ENCODE measurements around the gene PRAMEF20. TPM values are rescaled to one million over a fixed set of nuclear protein-coding genes. Genes with fewer than 3 reads are reported as not detected.
"Not testable (repeated sequence)": the region's sequence is repeated elsewhere in the genome, so short reads cannot be mapped to it uniquely, and the experiment has no call there.

Gene PRAMEF20
- not detected for total RNA-seq

DNA sequence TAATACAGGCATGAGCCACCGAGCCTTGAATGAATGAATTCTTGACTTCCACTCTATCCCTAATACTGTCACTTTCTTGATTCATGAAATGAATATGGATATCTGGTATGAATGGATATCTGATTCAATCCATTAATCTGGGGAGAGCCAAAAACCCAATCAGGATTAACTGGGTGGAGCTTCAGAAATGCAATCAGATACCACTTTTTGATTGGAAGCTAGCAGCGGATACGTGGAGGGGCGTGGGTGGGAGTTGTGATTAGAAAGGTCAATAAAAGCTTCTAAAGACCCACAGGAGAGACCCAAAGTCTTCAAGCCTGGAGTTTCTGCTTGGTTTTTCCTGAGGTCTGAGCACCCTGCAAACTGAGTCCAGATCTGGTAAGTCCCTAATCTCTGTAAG, at the start of gene PRAMEF20:
TSS of gene PRAMEF20 (plus strand) at position 301 of the 400 bp plus-strand sequence. CDS start 5,905 bp downstream, outside the sequence.
- not testable (repeated sequence) for DNase-seq (ENCODE audit: low spot score in 2 of 2); FAIRE-seq

- not testable (repeated sequence) for DNase-seq (ENCODE audit: low spot score in 2 of 2); FAIRE-seq
Observed at GRCh38 chr1:13362364-13362763, 47.9 kb upstream of the PRAMEF20 start.

DNA sequence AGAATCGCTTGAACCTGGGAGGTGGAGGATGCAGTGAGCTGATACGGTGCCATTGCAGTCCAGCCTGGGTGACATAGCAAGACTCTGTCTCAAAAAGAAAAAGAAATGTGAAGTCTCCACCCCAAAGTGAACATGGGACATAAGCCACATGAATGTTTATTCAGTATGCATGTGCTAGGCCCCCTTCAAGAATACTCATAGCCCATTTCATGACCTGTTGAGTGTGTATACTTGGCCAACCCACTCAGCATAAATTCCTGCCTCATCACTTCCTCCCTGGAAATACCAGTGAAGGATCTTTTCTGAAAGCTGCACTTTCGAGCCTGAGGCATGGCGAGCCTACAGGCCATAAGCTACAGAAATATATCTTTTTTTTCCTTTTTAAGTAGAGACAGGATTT, 45.3 kb upstream of the PRAMEF20 start:
- FAIRE-seq; DNase-seq (ENCODE audit: low spot score in 2 of 2): not testable (repeated sequence)

DNA sequence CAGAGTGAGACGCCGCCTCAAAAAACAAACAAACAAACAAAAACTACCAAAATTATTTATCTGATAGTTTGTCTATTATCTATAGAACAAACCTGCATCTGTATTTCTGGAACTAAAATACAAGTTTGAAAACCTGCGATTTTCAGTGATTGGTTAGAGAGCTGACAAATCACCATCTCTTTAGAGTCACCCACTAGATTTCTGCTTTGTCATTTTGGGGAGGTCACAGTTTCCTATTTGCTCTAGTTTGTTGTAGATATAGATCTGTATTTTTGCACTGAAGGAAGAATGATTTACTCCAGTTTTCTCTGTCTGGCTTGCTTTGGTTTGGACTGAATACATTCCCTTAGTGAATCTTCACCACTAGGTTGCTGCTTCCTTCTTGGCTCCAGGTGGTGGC, 43.7 kb upstream of the PRAMEF20 start:
- FAIRE-seq; DNase-seq (ENCODE audit: low spot score in 2 of 2): not testable (repeated sequence)

DNA sequence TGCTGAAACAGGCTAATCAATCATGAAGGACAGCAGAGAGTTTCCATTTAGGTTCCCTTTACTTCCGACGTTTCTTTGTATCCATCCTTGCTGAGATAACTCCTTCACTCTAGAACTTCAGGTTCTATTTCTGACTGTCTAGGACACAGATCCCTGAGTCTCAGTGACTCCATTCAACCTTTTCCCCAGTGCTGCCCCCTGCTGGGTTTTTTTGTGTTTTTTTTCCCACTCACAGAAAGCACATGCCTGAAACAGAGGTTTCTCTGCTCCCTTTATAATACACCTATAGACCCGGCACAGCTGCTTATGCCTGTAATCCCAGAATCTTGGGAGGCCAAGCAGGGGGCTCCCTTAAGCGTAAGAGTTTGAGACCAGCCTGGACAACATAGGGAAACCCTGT, 41.7 kb upstream of the PRAMEF20 start:
- DNase-seq (ENCODE audit: low spot score in 2 of 2): not testable (repeated sequence)

GRCh38 chr1:13378983-13379382, 31.3 kb upstream of the PRAMEF20 start:
- not testable (repeated sequence) for DNase-seq (ENCODE audit: low spot score in 2 of 2); FAIRE-seq

More for the DNA sequence above, 41.7 kb upstream of the PRAMEF20 start:
- not testable (repeated sequence) for FAIRE-seq

DNA sequence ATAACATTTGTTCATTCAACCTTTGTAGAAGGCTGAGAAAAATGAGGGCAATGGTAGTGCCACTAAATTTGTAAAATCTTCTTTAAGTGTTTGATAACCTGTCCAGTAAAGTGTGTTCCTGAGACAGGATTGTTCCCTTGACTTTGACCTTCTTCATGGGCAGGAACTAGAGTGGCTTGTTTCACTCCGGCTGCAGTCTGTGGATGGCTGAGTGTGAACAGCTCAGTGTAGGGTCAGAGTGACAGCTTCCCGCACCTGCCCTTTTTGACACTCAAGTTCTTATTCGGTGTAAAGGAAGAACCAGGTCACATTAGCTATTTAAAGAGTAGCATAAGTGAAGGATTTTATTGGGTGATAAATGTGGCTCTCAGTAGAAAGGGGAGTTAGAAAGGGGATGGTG, 29.9 kb upstream of the PRAMEF20 start:
- not testable (repeated sequence) for DNase-seq (ENCODE audit: low spot score in 2 of 2); FAIRE-seq

GRCh38 chr1:13389332-13389731, 20.9 kb upstream of the PRAMEF20 start, which contains the start of gene PRAMEF17:
TSS of gene PRAMEF17 (plus strand) at chr1:13389632. CDS start at chr1:13389658, 26 bp downstream.
- not testable (repeated sequence) for FAIRE-seq; DNase-seq (ENCODE audit: low spot score in 2 of 2)

- not testable (repeated sequence) for FAIRE-seq; DNase-seq (ENCODE audit: low spot score in 2 of 2)
Observed at GRCh38 chr1:13393004-13393403, 17.2 kb upstream of the PRAMEF20 start.

DNA sequence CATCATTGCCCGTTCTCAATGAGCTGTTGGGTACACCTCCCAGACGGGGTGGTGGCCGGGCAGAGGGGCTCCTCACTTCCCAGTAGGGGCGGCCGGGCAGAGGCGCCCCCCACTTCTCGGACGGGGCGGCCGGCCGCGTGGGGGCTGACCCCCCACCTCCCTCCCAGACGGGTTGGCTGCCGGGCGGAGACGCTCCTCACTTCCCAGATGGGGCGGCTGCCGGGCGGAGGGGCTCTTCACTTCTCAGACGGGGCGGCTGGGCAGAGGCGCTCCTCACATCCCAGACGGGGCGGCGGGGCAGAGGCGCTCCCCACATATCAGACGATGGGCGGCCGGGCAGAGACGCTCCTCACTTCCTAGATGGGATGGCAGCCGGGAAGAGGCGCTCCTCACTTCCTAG, 15.5 kb upstream of the PRAMEF20 start:
- not testable (repeated sequence) for FAIRE-seq; DNase-seq (ENCODE audit: low spot score in 2 of 2)

DNA sequence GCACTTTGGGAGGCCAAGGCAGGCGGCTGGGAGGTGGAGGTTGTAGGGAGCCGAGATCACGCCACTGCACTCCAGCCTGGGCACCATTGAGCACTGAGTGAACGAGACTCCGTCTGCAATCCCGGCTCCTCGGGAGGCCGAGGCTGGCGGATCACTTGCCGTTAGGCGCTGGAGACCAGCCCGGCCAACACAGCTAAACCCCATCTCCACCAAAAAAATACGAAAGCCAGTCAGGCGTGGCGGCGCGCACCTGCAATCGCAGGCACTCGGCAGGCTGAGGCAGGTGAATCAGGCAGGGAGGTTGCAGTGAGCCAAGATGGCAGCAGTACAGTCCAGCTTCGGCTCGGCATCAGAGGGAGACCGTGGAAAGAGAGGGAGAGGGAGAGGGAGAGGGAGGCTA, 14.9 kb upstream of the PRAMEF20 start:
- DNase-seq (ENCODE audit: low spot score in 2 of 2); FAIRE-seq: not testable (repeated sequence)

GRCh38 chr1:13407811-13408210, 2.4 kb upstream of the PRAMEF20 start:
- no peak for DNase-seq (ENCODE audit: low spot score in 2 of 2)
- no peak for FAIRE-seq

- DNase-seq (ENCODE audit: low spot score in 2 of 2): no peak
- FAIRE-seq: no peak
Observed at GRCh38 chr1:13430495-13430894, 20.2 kb downstream of the PRAMEF20 start.

DNA sequence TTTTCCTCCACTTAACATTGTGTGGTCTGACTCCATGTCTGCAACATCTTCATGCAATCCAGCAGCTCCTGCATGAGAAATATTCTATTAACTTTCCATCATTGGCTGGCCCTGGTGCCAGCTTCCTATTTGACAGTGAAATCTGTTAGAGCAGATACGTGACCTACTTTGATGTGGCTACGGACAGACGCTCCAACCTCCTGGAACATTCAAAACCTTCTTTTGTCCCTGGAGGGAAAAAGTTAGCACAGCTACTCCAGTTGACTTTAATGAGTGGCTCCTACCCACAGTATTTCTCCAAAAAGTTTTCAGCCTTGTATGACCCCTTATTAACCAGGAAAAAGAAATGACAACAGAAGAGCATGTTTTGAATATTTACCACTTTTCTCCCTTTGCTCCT, 22.0 kb downstream of the PRAMEF20 start:
- DNase-seq (ENCODE audit: low spot score in 2 of 2): no peak
- FAIRE-seq: no peak

- FAIRE-seq; DNase-seq (ENCODE audit: low spot score in 2 of 2): not testable (repeated sequence)
Observed at GRCh38 chr1:13433694-13434358, 23.6 kb downstream of the PRAMEF20 start.

- DNase-seq (ENCODE audit: low spot score in 2 of 2) (no peak), FAIRE-seq (no peak)
Observed at GRCh38 chr1:13435458-13435857, 25.2 kb downstream of the PRAMEF20 start.

DNA sequence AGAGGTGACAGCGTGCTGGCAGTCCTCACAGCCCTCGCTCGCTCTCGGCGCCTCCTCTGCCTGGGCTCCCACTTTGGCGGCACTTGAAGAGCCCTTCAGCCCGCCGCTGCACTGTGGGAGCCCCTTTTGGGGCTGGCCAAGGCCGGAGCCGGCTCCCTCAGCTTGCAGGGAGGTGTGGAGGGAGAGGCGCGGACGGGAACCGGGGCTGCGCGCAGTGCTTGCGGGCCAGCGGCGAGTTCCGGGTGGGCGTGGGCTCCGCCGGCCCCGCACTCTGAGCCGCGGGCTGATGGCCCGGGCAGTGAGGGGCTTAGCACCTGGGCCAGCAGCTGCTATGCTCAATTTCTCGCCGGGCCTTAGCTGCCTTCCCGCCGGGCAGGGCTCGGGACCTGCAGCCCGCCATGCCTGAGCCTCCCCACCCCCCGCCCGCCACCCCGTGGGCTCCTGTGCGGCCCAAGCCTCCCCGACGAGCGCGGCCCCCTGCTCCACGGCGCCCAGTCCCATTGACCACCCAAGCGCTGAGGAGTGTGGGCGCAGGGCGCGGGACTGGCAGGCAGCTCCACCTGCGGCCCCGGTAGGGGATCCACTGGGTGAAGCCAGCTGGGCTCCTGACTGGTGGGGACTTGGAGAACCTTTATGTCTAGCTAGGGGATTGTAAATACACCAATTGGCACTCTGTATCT, 29.0 kb downstream of the PRAMEF20 start:
- not testable (repeated sequence) for FAIRE-seq; DNase-seq (ENCODE audit: low spot score in 2 of 2)

DNA sequence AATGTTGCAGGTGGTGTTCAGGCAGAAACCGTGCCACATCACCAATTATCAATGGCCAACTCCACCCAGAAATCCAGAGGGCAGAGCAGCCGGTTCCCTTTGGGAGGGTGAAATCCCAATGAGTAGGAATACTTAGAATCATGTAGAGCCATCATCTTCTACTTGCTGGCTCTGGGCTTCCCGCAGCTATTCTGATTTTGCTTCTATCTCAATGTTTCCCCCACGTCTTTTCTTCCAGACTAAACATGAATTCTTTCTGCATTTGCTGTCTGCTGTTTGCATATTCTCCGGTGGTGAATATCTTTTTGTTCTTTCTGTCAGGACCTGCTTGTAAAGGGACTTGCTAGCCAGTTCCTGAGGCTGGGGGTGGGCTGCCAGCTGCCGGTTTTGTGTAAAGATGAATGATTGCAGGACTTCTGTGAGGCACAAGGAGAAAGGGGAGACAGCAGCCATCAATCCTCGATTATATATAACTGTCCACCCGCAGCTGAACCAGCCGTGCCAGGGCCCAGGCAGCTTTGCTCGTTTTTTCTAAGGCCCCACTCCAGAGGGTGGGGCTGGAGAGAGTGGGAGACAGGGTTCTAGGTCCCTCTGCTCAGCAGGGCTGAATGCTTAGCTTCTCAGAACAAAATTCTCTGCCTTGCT, 33.2 kb downstream of the PRAMEF20 start:
- no peak for DNase-seq (ENCODE audit: low spot score in 2 of 2)
- no peak for FAIRE-seq

DNA sequence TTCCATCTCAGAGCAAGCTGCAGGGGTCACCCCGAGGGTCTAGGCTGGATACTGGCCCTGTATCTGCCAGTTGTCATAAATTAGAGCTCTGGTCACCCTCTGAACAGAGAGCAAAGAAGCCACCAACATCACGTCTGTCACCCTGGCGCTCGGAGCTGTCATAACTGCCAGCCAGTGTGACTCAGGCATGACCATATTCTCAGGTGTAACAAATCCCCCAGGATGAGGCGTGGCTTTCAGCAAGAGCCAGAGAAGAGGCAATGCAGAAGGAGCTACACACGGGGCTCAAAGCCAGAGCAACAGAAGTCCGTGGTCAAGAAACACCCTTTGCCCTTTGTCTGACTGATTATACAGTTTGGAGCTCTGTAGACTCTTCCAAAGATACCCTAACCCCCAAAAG, 40.0 kb downstream of the PRAMEF20 start:
- DNase-seq (ENCODE audit: low spot score in 2 of 2) (no peak), FAIRE-seq (no peak)

DNA sequence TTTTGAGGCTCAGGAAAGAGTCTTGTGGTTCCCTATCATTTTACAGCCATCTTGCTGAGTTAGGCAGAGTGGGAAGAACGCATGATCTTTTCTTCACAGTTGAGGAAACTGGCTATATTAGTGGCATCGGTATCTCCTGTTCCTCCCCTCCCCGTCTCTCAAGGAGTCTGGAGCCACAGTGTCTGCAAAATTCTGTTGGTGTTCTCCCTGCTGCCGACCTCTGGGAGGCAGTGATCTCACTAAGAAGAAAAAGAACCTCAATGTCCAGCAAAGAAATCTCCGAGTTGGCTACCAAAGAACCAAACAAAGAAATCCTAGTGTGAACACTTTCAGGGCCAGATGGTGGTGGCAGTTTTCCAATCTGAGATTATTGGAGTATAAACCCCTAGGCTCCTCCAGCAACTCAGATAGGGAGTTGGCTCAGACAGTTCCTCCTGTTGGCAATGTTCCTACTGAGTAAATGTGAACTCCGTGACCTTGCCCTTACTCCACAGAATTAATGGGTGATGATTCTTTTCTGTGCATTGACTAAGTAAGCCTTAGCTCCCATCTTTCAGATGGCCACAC, 41.2 kb downstream of the PRAMEF20 start:
- DNase-seq (ENCODE audit: low spot score in 2 of 2): no peak
- no peak for FAIRE-seq
